ENCODE measurements around the gene ATP6V0B.

ATP6V0B gene

GRCh38 chr1:43970502-43970901, 4.3 kb upstream of the ATP6V0B start:
- no peak for DNase-seq

- DNase-seq = no peak
Measured at GRCh38 chr1:43970911-43971310, 3.8 kb upstream of the ATP6V0B start.

GRCh38 chr1:43971336-43971980, 3.3 kb upstream of the ATP6V0B start:
- no peak for DNase-seq

GRCh38 chr1:43973981-43974442, 748 bp upstream of the ATP6V0B start:
- no peak for DNase-seq

GRCh38 chr1:43975249-43975961, 645 bp downstream of the ATP6V0B start:
- peak; percentile 42 for DNase-seq

- no peak for DNase-seq
Measured at GRCh38 chr1:43976045-43976444, 1.3 kb downstream of the ATP6V0B start.

GRCh38 chr1:43976890-43977289, 2.1 kb downstream of the ATP6V0B start:
- no peak for DNase-seq

GRCh38 chr1:43977376-43978263, 2.9 kb downstream of the ATP6V0B start:
- DNase-seq = no peak

- no peak for DNase-seq
Measured at GRCh38 chr1:43978264-43978550, 3.4 kb downstream of the ATP6V0B start.

- DNase-seq = peak; percentile 64
Measured at GRCh38 chr1:43978551-43979260, 3.9 kb downstream of the ATP6V0B start, which contains the start of gene B4GALT2. Gene B4GALT2, plus strand, starts transcription at chr1:43979210. Its CDS starts 1,951 bp downstream, at chr1:43981161.

GRCh38 chr1:43979261-43979527, 4.4 kb downstream of the ATP6V0B start:
- no peak for DNase-seq

GRCh38 chr1:43979528-43980254, 4.9 kb downstream of the ATP6V0B start:
- DNase-seq = peak; percentile 67

GRCh38 chr1:43980255-43981134, 5.7 kb downstream of the ATP6V0B start:
- no peak for DNase-seq

GRCh38 chr1:43981135-43981491, 6.4 kb downstream of the ATP6V0B start:
- no peak for DNase-seq

GRCh38 chr1:43981636-43982035, 6.9 kb downstream of the ATP6V0B start:
- no peak for DNase-seq

GRCh38 chr1:43982241-43982640, 7.5 kb downstream of the ATP6V0B start:
- DNase-seq = no peak

- no peak for DNase-seq
Measured at GRCh38 chr1:43982808-43983207, 8.0 kb downstream of the ATP6V0B start.

GRCh38 chr1:43983253-43983899, 8.6 kb downstream of the ATP6V0B start:
- no peak for DNase-seq

GRCh38 chr1:43984855-43985254, 10.1 kb downstream of the ATP6V0B start:
- DNase-seq = no peak

GRCh38 chr1:43985984-43986595, 11.3 kb downstream of the ATP6V0B start:
- no peak for DNase-seq

- DNase-seq = no peak
Measured at GRCh38 chr1:43986712-43987111, 12.0 kb downstream of the ATP6V0B start.
